Stimulated activated CD8-positive, alpha-beta memory T cell treated with anti-CD3 and anti-CD28 coated beads, Interleukin-12 subunit alpha, Interleukin-12 subunit beta, amount 100 ng/mL, for 24 hours (primary cell): Measurements from ENCODE around the gene PHETA1.

ENCODE experiments used
- DNase-seq: peaks from one replicate; pipeline ENCODE4 v3.0.0-alpha.2; 2020; ENCODE audit errors: extremely low read depth

The PHETA1 gene, protein sequence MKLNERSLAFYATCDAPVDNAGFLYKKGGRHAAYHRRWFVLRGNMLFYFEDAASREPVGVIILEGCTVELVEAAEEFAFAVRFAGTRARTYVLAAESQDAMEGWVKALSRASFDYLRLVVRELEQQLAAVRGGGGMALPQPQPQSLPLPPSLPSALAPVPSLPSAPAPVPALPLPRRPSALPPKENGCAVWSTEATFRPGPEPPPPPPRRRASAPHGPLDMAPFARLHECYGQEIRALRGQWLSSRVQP

DNA sequence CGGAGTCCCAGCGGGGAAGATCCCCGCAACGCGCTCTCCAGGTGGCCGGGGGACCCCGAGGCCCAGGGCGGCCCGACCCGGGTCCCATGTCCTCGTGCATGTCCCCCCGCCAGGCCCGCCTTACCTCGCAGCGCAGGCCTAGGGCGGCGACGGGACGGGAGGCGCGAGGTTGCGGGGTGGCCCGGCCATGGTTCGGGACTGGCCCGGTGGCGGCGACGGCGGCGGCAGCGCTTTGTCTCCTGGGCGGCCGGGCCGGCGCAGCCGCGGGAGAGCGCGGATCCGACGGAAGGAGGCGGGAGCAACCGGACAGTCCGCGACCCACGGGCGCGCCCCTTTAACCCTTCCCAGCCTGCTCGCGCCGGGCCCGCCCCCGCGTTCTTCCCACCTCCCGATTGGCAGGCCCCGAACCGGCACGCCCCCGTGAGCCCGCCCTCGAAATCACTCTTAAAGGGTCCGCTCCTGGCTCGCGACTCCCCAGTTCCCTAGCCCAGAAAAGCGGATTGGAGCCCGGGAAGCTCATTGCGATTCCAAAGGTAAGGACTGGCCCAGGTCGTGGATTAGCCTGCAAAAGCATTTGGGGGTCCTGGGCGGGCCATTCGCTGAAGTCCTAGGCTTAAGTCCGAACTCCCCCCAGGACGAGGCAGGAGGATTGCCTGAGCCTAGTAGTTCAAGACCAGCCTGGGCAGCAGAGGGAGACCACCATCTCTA, at the start of gene PHETA1:
Gene PHETA1 (minus strand): TSS at position 308 of the 708 bp plus-strand sequence. CDS start 5,668 bp downstream, outside the sequence.
- DNase-seq = peak; percentile 61

- no peak for DNase-seq
Observed at GRCh38 chr12:111418594-111418880, 49.6 kb upstream of the PHETA1 start.

GRCh38 chr12:111417784-111418593, 49.1 kb upstream of the PHETA1 start:
- DNase-seq = no peak

DNA sequence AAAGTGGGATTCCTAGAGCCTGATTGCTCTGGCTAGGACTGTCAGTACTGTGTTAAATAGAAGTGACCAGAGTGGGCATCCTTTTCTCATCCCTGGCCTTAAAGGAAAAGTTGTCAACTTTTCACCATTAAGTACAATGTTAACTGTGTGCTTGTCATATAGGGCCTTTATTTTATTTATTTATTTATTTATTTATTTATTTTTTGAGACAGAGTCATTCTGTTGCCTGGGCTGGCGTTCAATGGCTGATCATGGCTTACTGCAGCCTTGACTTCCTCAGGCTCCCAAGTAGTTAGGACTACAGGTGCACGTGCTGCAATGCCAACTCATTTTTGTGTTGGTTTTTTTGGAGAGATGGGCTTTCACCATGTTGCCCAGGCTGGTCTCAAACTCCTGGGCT, 48.4 kb upstream of the PHETA1 start:
- DNase-seq = no peak

GRCh38 chr12:111414711-111415252, 45.9 kb upstream of the PHETA1 start:
- DNase-seq = no peak

GRCh38 chr12:111413442-111414086, 44.7 kb upstream of the PHETA1 start:
- no peak for DNase-seq

DNA sequence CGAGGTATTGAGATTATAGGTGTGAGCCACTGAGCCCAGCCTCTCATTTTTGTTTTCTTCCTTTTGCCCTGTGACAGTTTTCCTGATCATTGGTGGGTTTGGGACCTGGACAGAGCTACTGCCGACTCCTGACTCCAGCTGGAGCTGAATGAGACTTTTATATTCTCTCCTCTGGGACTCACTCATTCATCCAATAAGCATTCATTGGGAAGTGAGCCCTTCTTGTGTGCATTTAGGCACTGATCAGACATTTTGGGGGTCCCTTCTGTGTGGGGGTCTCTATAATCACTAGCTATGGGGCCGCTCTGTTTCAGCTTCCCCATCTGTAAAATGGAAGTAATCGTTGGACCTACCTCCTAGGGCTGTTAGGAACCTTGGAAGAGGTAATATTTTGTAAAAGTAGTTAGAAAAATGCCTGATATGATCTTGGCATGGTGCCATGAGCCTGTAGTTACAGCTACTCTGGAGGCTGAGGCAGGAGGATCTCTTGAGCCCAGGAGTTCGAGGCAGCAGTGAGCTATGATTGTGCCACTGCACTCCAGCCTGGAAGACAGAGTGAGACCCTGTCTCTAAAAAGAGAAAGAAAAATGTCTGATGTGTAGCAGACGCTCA, 44.0 kb upstream of the PHETA1 start:
- no peak for DNase-seq

- DNase-seq = no peak
Observed at GRCh38 chr12:111412007-111412829, 43.3 kb upstream of the PHETA1 start.

GRCh38 chr12:111411185-111411764, 42.4 kb upstream of the PHETA1 start:
- no peak for DNase-seq

- no peak for DNase-seq
Observed at GRCh38 chr12:111410431-111411184, 41.7 kb upstream of the PHETA1 start.

GRCh38 chr12:111409780-111410430, 41.0 kb upstream of the PHETA1 start:
- DNase-seq = no peak

DNA sequence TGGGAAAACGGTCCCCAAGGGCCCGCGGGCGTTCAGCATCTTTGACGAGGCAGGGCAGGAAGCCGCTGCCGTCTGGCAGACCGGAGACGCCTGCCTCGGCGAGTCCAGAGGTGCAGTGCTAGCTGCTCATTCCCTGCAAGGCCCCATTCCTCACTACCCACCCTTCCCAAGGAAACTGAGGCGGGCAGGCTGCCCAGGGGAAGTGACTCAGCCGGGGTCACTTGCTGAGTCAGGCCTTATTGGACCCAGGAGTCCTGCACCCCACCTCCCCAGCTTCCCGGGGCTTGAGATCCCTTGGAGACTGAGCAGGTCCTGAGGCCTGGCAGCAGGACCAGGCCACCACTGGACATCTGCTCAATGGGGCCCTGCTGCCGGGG, 40.5 kb upstream of the PHETA1 start:
- DNase-seq = no peak

- DNase-seq = no peak
Observed at GRCh38 chr12:111408686-111409402, 39.9 kb upstream of the PHETA1 start.

- DNase-seq = no peak
Observed at GRCh38 chr12:111408116-111408440, 39.2 kb upstream of the PHETA1 start.

DNA sequence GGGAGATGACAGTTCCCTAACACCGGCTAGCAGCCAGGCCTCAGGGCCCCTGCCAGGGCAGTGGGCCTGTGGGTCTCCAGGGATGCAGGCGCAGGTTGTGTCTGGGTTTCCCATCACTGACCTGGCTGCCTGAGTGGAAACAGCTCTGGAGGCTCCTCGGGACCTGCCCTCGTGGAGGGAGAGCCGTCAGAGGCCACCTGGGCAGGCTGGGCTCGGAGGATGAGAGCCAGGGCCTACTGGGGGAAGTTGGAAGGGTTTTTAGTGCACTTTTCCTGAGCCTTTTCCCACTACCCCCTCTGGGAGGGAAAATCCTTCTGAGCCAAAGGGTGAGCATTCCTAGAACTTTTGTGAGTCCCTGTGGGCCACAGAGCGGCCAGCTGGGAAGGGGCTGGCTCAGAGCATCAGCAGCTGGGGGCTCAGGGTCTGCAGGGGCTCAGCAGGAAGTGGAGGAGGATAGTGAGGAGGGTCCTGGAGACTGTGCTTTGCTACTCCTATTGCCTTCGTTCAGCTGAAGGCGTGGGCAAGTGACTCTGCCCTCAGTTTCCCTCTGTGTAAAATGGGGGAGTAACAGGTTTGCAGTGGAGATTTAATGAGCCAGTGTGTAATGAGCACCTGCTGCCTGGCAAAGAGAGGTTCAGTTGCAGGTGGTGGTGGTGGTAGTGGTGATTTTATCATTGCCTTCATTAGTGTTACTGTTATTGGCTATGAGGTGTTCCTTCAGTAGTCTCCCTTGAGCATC, 38.7 kb upstream of the PHETA1 start:
- no peak for DNase-seq

DNA sequence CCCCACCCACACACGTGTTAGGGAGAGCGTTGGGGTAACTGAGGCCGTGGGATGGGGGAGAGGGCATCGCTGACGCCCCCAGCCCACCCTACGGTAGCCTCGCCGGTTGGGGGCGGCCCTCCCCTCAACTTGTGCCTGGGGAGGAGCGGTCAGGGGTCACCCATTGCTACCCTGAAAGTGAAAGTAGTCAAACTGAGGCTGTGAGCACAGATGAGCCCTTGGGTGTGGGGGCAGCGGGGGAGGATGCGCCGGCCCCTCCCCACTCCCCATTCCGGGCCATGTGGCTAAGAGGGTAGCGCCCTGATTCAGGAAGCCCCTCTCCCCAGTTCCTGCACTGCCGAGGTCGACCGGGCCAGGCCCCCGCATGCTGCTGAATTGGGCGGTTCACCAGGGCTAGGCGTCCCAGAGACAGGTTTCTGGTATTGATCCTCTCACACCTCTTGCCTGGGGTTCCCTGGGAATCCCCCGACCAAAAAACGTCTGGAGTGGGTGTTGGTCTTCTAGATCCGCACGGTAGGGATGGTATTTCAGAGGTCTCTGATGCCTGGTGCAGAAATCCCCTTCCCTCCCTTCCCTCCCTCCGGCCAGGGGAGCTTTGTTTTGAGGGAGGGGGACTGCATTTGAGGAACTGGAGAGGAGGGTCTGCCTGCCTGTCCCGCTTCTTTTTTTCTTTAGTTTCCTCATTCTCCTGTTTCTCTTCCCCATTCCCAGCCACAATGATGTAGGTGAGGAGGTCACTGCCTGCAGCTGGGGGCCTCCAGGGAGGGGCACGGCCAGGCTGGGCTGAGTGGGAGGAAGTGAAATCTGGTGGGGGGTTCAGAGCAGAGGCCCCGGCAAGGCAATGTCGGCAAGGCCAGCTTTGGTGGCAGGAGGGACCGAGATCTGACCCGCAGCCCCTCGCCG, 37.8 kb upstream of the PHETA1 start:
- no peak for DNase-seq
